GM19351 (cell line): Measurements from ENCODE around the gene JMY.
"Not testable (repeated sequence)": the region's sequence is repeated elsewhere in the genome, so short reads cannot be mapped to it uniquely, and the experiment has no call there.

Source experiments
- ATAC-seq: cut with Tn5 transposase; IDR thresholded peaks from one replicate; pipeline ENCODE4 v1.9.1; 2021; ENCODE audit warnings: mild to moderate bottlenecking, moderate library complexity; ENCODE audit not compliant: unreplicated experiment

The JMY gene

DNA sequence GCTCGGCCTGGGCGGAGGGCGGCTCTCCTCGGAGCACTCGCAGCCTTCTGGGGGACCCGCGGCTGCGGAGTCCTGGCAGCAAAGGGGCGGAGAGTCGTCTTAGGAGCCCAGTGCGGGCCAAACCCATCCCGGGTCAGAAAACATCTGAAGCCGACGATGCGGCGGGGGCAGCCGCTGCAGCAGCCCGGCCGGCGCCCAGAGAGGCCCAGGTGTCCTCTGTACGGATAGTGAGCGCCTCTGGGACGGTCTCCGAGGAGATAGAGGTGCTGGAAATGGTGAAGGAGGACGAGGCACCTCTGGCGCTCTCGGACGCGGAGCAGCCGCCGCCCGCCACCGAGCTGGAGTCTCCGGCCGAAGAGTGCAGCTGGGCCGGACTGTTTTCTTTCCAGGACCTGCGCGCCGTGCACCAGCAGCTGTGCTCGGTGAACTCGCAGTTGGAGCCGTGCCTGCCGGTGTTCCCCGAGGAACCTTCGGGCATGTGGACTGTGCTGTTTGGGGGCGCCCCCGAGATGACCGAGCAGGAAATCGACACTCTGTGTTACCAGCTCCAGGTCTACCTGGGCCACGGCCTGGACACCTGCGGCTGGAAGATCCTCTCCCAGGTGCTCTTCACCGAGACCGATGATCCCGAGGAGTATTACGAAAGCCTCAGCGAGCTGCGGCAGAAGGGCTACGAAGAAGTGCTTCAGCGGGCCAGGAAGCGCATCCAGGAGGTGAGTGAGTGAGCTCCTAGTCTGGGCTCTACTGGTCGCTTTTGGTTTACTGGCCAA, 1.2 kb downstream of the JMY start:
- ATAC-seq, result peak; percentile 27

DNA sequence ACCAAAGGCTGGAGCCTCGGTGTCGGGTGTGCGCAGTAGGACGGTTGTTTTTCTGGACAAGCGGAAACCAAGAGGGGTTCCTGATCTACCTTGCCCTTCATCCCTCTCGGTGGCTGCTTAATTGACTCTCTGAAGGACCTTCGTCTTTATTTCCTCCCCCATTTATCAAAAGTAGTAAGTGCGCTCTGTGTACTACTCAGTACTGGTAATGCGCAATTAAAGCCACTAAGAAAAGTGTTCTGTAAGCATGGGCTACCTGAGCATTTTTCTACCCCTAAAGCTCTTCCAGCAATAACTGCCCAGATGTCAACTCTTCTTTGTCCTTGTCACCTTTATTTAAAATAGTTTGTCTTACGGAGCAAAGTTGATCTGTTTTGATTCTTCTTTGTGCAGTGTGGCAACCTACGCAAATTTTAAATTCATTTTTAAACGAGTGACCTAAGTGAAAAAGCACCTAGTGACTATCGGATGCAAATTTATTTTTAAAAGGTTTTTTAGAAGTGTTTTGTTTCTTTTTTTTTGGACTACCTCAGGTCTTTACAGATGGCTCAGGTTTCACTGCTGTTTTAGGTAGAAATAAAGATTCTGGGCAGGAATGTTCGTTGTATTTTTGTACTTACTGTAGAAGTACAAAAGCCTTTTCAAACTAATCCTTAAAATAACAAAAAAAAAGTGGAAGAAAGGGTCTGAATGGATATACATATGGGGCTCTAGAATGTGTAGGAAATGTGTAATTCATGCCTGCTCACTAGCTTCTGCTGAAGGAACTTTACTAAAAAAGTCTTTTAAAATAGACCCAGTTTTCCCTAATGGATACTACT, 2.0 kb downstream of the JMY start:
- ATAC-seq, result no peak

DNA sequence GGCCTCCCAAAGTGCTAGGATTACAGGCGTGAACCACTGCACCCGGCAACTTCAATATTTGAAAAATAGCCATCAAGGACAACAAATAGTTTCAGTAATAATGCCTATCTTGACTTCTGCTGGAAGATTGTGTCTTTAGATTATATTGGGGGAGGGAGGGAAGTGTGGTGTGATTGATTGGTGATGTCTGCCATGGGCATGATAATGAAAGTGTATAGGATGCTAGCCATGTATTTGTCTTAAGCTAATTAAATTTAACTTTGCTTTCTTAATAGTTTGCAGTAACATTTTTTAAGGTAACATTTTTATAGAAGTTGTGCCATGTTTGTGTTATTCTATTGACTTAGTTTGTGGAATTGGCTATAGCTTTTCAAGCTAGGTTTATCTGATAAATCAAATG, 4.6 kb downstream of the JMY start:
- ATAC-seq, result no peak

DNA sequence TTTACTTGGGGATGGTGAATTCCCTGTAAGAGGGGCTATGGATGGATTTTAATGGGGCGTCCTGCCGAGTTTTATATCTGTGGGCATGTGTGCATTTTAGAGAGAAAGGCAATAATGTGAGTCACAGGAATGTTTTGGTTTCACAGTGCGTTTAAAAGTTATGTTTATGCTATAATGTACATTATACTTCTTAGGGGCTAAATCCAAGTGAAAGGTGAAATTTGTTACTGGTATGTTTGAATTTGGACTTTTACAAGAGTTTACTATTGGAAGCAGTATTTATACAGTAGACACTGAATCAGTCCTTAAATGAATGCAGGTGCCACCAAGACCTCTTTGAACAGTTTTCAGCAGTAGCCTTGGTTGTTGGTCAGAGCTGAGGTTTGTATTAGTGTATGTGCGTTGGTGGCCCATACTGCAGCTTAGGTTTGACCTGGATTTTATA, 5.6 kb downstream of the JMY start:
- ATAC-seq, result no peak

DNA sequence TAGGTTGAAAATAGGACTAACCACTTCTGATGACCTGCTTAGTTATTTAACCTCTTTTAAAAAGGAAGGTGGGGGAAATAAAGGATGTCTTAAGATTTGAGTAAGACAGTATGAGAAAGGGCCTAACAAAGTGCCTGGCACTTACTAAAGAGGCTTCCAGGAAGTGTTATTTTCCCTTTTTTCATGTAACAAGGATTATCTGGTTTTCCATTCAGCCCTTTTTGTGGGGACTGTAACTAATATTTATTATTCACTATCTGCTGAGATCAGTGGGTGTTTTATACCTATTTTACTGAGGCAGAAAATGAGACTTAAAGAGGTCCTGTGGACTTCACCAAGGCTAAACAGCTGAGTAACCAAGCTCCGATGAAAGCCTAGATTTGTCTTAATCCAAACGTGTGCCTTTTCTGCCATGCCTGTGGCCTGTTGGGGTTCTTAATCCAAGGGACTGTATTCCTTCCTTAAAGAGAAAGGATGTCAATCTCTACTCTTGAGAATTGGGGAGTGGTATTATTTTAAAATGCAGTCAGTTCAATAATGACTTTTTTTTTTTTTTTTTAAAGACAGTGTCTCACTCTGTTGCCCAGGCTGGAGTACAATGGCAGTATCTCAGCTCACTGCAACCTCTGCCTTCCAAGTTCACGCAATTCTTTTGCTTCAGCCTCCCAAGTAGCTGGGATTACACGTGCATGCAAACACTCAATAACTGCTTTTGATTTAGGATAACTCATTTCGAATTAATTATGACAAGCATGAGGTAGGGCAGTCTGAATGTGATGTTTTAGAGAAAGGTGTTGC, 6.5 kb downstream of the JMY start:
- ATAC-seq, result no peak

DNA sequence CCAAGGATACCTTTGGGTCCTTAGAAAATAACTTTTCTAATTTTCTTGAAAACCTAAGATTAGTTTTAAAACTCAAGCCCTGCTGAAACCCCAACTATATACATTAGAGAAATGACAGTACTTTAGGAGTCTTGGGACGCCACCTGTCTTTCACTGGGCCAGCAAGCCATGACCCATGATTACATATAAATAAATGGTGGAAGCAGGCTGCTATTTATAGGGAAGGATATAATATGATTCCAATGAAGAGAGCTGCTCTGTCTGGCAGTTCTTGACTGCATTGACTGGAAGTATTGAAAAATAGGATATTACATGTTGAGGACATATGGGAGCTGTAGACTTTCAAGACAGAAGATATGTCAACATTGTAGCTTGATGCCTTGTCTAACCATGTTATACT, 7.3 kb downstream of the JMY start:
- no peak for ATAC-seq

DNA sequence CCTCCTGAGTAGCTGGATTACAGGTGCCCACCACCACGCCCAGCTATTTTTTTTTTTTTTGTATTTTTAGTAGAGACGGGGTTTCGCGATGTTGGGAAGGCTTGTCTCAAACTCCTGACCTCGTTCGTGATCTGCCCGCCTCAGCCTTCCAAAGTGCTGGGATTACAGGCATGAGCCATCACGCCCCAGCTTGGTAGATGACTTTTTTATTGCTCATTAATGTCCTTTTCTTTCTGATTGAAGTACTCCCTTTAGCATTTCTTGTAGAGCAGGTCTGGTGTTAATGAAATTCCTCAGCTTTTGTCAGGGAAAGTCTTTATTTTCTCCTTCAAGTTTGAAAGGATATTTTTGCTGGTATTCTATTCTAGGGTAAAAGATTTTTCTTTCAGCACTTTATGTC, 18.1 kb downstream of the JMY start:
- ATAC-seq, result not testable (repeated sequence)

DNA sequence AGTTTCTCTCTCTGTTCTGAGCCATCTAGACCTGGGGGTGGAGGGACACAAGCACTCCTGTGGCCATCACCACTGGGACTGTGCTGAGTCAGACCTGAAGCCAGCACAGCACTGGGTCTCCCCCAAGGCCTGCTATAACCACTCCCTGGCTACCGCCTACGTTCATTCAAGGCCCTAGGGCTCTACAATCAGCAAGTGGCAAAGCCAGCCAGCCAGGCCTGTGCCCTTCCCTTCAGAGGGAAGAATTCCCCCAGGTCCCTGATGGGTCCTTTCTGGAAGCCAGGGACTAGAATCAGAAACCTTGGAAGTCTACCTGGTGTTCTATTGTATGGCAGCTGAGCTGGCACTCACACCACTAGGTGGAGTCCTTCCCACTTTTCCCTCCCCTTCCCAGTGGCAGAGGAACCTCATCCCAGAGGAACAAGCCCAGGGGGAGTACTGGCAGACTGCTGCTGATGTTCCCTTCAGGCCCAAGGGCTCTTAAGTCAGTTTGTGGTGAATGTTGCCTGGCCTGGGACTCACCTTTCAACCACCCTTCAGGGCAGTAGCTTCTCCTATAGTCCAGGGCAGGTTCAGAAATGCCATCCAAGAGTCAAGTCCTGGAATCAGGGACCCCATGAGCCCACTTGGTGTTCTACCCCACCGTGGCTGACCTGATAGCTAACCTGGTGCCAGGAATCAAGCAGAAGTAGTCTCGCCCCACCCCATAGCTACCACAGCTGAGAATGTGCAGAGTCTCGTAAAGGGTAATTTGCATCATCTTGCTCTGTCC, 20.0 kb downstream of the JMY start:
- ATAC-seq, result peak; percentile 76

DNA sequence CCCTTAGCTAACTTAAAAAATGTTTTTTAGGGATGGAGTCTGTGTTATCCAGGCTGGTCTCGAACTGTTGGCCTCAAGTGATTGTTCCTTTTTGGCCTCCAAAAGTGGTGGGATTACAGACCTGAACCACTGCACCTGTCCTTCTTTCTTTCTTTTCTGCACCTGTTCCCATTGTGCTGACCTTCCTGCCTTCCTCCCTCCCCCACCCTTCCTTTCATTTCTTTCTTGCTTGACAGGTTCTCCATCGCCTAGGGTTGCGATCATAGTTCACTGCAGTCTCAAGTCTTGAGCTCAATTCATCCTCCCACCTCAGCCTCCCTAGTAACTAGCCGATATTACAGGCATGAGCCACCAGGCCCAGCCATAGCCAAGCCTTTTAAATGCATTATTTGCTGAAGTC, 20.6 kb downstream of the JMY start:
- no peak for ATAC-seq

DNA sequence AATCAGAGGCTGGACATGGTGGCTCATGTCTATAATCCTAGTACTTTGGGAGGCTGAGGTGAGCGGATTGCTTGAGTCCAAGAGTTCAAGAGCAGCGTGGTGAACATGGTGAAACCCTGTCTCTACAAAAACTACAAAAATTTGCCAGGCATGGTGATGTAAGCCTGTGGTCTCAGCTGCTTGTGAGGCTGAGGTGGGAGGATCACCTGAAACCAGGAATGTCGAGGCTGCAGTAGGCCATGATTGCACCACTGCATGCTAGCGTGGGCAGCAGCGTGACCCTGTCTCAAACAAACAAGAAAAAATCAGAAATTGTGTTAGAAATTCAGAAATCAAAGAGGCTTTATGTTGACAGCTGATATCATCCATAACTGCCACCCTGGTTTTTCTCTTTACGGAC, 21.4 kb downstream of the JMY start:
- ATAC-seq, result no peak

DNA sequence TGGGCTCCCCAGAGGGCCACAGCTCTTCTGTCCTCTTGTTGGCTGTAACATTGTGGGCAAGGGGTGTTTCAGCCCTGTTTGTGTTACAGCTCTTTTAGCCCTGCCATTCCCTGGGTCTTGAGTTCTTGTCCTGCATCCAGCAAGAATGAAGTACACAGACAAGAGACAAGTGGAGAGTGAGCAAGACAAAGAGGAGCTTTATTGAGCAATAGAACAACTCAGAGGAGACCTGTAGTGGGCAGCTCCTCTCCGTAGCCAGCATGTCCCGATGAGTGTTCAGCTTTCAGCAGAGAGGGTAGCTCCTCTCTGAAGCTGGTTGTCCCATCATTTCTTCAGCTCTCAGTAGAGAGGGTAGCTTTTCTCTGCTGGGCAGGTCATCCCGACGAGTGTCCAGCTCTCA, 22.9 kb downstream of the JMY start:
- ATAC-seq, result no peak

DNA sequence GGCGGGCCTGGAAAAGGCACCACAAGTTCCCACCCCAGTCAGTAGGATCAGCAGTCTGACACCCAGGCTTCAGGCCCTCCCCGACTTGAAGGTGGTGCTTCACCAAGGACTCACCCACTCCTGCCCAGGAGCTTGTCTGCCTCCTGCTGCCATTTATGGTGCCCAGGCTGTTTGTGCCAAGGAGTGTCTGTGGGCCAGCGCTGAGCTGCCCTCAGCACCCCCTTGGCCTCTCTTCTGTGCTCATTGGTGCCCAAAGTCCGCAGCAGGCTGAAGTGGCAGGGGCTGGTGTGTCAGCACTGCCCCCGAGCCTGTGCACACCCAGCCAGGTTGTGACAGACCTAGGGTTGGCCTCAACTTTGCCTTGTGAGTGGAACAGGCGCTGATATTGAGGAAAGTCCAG, 23.5 kb downstream of the JMY start:
- no peak for ATAC-seq

DNA sequence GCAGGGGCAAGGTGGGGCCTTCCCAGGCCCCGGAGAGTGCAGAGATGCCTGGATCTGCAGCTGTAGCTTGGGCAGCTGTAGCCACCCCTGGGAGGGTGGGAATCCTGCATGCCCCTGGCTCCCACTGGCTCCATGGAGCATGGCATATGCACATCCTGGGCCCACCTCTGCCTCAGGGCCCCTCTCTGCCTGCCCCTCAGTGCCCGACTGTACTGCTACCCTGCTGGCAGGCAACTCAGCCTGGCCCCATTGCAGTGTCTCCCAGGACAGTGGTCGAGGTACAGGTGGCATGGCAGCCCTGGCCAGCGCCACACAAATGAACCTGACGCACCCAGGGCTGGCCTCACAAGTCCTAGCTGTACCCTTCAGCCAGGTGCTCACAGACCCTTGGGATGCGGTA, 23.9 kb downstream of the JMY start:
- ATAC-seq, result no peak

DNA sequence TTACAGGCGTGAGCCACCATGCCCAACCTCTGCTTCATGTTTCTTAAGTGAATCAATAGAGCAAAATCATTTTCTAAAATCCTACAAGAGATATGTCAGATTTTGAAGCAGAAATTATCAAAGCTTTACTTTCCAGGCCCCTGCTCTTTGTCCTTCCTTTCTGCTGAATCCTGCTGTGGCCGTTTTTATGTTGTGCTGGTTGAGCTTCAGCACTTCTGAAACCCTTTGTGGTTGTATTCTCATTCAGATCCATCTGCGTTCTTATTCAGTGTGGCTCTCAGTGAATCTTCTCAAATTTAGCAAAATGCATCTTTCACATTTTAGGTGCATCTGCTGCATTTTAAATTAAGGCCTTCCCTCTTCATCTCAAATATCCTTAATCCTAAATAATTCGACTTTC, 26.0 kb downstream of the JMY start:
- peak; percentile 58 for ATAC-seq

DNA sequence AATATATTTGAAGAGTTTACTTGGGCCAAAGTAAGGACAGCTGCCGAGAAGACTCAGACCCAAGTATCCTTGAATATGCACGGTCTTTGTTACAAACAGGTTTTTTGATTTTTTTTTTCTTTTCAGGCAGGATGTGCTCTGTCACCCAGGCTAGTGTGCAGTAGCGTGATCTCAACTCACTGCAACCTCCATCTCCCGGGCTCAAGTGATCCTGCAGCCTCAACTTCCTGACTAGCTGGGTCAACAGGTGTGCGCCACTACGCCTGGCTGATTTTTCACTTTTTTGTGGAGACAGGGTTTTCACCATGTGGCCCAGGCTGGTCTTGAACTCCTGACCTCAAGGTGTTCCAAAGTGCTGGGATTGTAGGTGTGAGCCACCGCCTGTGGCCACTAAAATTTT, 27.4 kb downstream of the JMY start:
- no peak for ATAC-seq

DNA sequence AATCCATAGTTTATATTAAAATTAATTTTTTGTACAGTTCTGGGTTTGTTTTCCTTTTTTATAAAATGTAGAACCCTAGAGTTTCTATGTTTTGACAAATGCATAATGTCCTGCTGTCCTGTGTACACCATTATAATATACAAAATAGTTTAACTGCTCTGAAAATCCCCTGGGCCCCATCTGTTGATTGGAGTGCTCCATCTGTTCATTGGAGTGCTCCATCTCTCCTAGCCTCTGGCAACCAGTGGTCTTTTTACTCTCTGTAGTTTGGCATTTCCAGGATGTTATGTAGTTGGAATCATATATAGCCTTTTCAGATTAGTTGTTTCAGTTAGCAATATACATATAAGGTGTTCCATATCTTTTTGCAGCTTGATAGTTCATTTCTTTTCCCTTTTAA, 31.2 kb downstream of the JMY start:
- no peak for ATAC-seq

DNA sequence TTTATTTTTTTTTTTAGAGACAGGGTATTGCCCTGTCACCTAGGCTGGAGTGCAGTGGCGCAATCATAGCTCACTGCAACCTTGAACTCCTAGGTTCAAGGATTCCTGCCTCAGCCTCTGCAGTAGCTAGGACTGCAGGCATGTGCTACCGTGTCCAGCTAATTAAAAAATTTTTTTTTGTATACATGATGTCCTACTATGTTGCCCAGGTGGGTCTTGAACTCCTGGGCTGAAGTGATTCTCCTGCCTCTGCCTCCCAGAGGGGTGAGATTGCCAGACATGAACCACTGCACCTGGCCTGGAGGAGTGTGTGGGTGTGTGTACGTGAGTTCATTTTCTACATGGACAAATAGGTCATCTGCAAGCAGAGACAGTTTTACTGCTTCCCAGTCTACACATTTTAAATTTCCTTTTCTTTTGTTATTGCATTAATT, 33.8 kb downstream of the JMY start:
- no peak for ATAC-seq

DNA sequence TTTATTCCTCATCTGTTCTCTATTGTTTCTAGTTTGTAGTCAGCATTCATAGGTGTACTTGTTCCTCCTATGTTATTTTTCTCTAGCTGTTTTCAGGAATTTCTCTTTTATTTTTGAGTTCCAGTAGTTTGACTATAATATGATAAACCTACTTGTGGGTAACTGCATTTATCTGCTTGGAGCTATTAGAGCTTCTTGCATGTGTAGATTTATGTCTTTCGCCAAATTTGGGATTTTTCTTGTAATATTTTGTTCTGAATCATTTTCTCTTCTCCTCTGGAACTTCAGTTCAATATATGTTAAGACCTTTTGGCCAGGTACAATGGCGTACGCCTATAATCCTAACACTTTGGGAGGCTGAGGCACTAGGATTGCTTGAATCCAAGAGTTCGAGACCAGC, 37.4 kb downstream of the JMY start:
- ATAC-seq, result no peak

DNA sequence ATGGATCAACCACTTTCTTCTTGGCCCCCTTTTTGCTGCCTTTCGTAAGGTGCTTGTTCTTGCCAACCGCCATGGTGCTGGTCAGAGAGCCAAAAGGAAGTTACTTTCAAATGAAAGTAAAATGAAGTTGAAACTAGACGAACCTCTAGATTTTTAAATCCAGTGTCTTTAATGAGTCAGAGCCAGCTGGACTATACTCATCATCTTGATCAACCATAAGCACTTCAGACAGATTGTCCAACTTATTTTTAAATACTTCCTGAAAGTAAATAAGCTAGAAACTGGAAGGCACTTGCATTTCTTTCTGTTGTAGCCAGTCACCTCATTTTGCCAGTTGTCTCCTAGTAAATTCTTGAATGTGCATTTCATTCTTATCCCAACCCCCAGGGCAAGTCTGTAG, 48.9 kb downstream of the JMY start:
- no peak for ATAC-seq

DNA sequence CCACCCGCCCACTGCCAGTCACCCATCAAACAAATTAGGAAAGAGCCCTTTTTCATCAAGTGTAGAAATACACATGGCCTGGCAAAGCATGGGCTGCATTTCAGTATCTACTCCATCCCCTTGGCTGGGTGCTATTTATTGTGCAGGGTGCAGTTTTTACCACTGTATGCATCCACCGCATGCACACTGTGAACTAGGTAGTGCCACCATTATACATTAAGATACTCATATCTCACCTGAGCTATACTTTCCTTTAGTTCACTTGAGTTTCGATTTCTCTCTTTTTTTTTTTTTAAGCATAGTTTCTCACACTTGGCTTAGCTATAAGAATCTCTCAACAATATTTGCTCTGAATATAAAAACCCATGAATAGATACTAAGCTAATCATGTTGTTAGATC, 49.4 kb downstream of the JMY start:
- ATAC-seq, result no peak

DNA sequence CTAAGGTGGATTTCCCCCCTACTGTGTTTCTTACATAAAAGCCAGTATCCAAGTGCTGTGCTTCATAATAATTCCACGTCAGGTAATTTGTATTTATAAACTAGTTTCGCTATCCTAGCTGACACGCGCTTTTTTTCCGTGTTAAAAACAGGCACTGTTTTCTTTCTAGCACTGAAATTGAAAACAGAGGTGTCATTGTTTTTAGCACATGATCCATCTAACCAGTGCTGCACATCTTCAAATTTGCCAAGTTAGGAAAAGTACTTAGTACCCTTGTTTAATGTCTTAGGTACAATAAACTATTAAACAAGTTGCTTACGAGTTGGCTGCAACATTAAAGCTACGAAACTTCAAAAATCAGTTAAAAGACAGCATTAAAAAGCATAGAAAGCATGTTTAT, 49.9 kb downstream of the JMY start:
- ATAC-seq, result no peak
